NOMO-1 (cell line): ENCODE measurements around the gene CYP3A4.
"Not testable (repeated sequence)": the region's sequence is repeated elsewhere in the genome, so short reads cannot be mapped to it uniquely, and the experiment has no call there.

Experiments used
- DNase-seq, 2 experiments: peaks; one replicate each; lab custom pipeline; 2025; ENCODE audit not compliant: unreplicated experiment in 2 of 2; lab: John Stamatoyannopoulos, UW

CYP3A4 gene

GRCh38 chr7:99784007-99784406 is at the start of gene CYP3A4:
CYP3A4 (minus strand) TSS chr7:99784184; CDS start chr7:99784081, 103 bp downstream.
- no peak for DNase-seq

- no peak for DNase-seq
Observed at GRCh38 chr7:99833289-99833877, 49.4 kb upstream of the CYP3A4 start.

- no peak for DNase-seq
Observed at GRCh38 chr7:99831595-99831994, 47.6 kb upstream of the CYP3A4 start.

- no peak for DNase-seq
Observed at GRCh38 chr7:99829524-99830160, 45.7 kb upstream of the CYP3A4 start.

- DNase-seq: no peak
Observed at GRCh38 chr7:99828811-99829210, 44.8 kb upstream of the CYP3A4 start.

- DNase-seq: no peak
Observed at GRCh38 chr7:99827040-99827778, 43.2 kb upstream of the CYP3A4 start.

GRCh38 chr7:99825873-99826272 is 41.9 kb upstream of the CYP3A4 start:
- no peak for DNase-seq

GRCh38 chr7:99825452-99825851 is 41.5 kb upstream of the CYP3A4 start:
- no peak for DNase-seq

GRCh38 chr7:99824091-99824490 is 40.1 kb upstream of the CYP3A4 start:
- DNase-seq: no peak

- DNase-seq: no peak
Observed at GRCh38 chr7:99822731-99823718, 39.0 kb upstream of the CYP3A4 start.

GRCh38 chr7:99820408-99821027 is 36.5 kb upstream of the CYP3A4 start:
- DNase-seq: no peak

- no peak for DNase-seq
Observed at GRCh38 chr7:99808766-99809165, 24.8 kb upstream of the CYP3A4 start.

GRCh38 chr7:99806839-99807478 is 23.0 kb upstream of the CYP3A4 start:
- no peak for DNase-seq

GRCh38 chr7:99805641-99806040 is 21.7 kb upstream of the CYP3A4 start:
- no peak for DNase-seq

GRCh38 chr7:99803118-99803517 is 19.1 kb upstream of the CYP3A4 start:
- DNase-seq: not testable (repeated sequence)

- DNase-seq: not testable (repeated sequence)
Observed at GRCh38 chr7:99801407-99801806, 17.4 kb upstream of the CYP3A4 start.

- no peak for DNase-seq
Observed at GRCh38 chr7:99798972-99799371, 15.0 kb upstream of the CYP3A4 start.

- DNase-seq: not testable (repeated sequence)
Observed at GRCh38 chr7:99795864-99796263, 11.9 kb upstream of the CYP3A4 start.

GRCh38 chr7:99794585-99795502 is 10.9 kb upstream of the CYP3A4 start:
- no peak for DNase-seq
